HepG2 (cell line): ENCODE measurements around the gene ANKRD53. TPM values are rescaled to one million over a fixed set of nuclear protein-coding genes. Genes with fewer than 3 reads are reported as not detected.

Source experiments
- ATM ChIP-seq: fragments of 450-650 bp; IDR thresholded peaks from 2 replicates; pipeline ENCODE4 v1.7.1; 2017; ENCODE audit warnings: mild to moderate bottlenecking, borderline replicate concordance
- BCLAF1 ChIP-seq: fragments of 450-650 bp; IDR thresholded peaks from 2 replicates; pipeline ENCODE4 v1.6.1; 2017; ENCODE audit warnings: mild to moderate bottlenecking
- CENPX ChIP-seq: sonication (generic); formaldehyde crosslinking; IDR thresholded peaks from 2 replicates; pipeline ENCODE4 v1.9.0; 2021; ENCODE audit warnings: mild to moderate bottlenecking, missing genetic modification reagents, moderate library complexity
- ELF1 ChIP-seq: sonication (generic); formaldehyde crosslinking; IDR thresholded peaks from 2 replicates; pipeline ENCODE4 v1.4.0; 2020; ENCODE audit warnings: missing genetic modification reagents
- FOSL1 ChIP-seq: sonication (generic); formaldehyde crosslinking; IDR thresholded peaks from 2 replicates; pipeline ENCODE4 v1.9.0; 2021; ENCODE audit warnings: missing genetic modification reagents, borderline replicate concordance
- GRHL1 ChIP-seq: sonication (generic); formaldehyde crosslinking; conservative IDR thresholded peaks from 2 replicates; pipeline ENCODE4 v1.8.0; 2022; ENCODE audit warnings: missing genetic modification reagents
- MEF2D ChIP-seq: sonication (generic); formaldehyde crosslinking; IDR thresholded peaks from 2 replicates; pipeline ENCODE4 v1.5.1; 2020; ENCODE audit warnings: mild to moderate bottlenecking, missing genetic modification reagents
- NBN ChIP-seq: fragments of 450-650 bp; conservative IDR thresholded peaks from 2 replicates; pipeline ENCODE4 v1.6.1; 2017
- NCOA2 ChIP-seq: sonication (generic); formaldehyde crosslinking; IDR thresholded peaks from 2 replicates; pipeline ENCODE4 v1.8.0; 2022; ENCODE audit warnings: inconsistent platforms
- NFIB ChIP-seq: sonication (generic); formaldehyde crosslinking; IDR thresholded peaks from 2 replicates; pipeline ENCODE4 v1.9.0; 2021; ENCODE audit warnings: missing genetic modification reagents, mild to moderate bottlenecking, borderline replicate concordance
- SNAI1 ChIP-seq: sonication (generic); formaldehyde crosslinking; IDR thresholded peaks from 2 replicates; pipeline ENCODE4 v1.5.0; 2020; ENCODE audit warnings: mild to moderate bottlenecking, missing genetic modification reagents, borderline replicate concordance
- TBX2 ChIP-seq: sonication (generic); formaldehyde crosslinking; IDR thresholded peaks from 2 replicates; pipeline ENCODE4 v1.5.0; 2020; ENCODE audit warnings: missing genetic modification reagents, mild to moderate bottlenecking, borderline replicate concordance
- ZBTB7A ChIP-seq: sonication (generic); formaldehyde crosslinking; IDR thresholded peaks from 2 replicates; pipeline ENCODE4 v1.8.0; 2022; ENCODE audit warnings: mild to moderate bottlenecking, missing genetic modification reagents
- ZFP36L2 ChIP-seq: sonication (generic); formaldehyde crosslinking; IDR thresholded peaks from 2 replicates; pipeline ENCODE4 v1.4.0; 2020; ENCODE audit warnings: missing genetic modification reagents
- ZFP37 ChIP-seq: sonication (generic); formaldehyde crosslinking; IDR thresholded peaks from 2 replicates; pipeline ENCODE4 v1.4.0; 2020; ENCODE audit warnings: missing genetic modification reagents, borderline replicate concordance
- ZIK1 ChIP-seq: sonication (generic); formaldehyde crosslinking; IDR thresholded peaks from 2 replicates; pipeline ENCODE4 v1.5.0; 2020; ENCODE audit warnings: mild to moderate bottlenecking, low read depth, missing genetic modification reagents, borderline replicate concordance
- ZNF143 ChIP-seq: sonication (generic); formaldehyde crosslinking; IDR thresholded peaks from 2 replicates; pipeline ENCODE4 v1.4.0; 2020; ENCODE audit warnings: missing genetic modification reagents
- ZNF337 ChIP-seq: sonication (generic); formaldehyde crosslinking; IDR thresholded peaks from 2 replicates; pipeline ENCODE4 v1.5.1; 2020; ENCODE audit warnings: missing genetic modification reagents, low read depth, mild to moderate bottlenecking, borderline replicate concordance
- ZNF367 ChIP-seq: sonication (generic); formaldehyde crosslinking; IDR thresholded peaks from 2 replicates; pipeline ENCODE4 v1.4.0; 2020; ENCODE audit warnings: missing genetic modification reagents, borderline replicate concordance
- ZNF790 ChIP-seq: sonication (generic); formaldehyde crosslinking; IDR thresholded peaks from 2 replicates; pipeline ENCODE4 v1.8.0; 2022; ENCODE audit warnings: missing genetic modification reagents, mild to moderate bottlenecking, borderline replicate concordance
- ZSCAN21 ChIP-seq: sonication (generic); formaldehyde crosslinking; IDR thresholded peaks from 2 replicates; pipeline ENCODE4 v1.8.0; 2022; ENCODE audit warnings: mild to moderate bottlenecking, missing genetic modification reagents, moderate library complexity, borderline replicate concordance
- polyA plus RNA-seq, 8 experiments: library from polyadenylated mRNA; depleted of rRNA in 3 of 8; stranded (reverse) in 7 of 8; unstranded in 1 of 8; fragments of >200 nt; fragmentation: Illumina TruSeq in 4 of 8; extraction: Trizol in 4 of 8; gene quantifications; 2 replicates each; pipeline versions ENCODE4 v1.2.1 to v1.2.3, GENCODE V29; 2011 to 2016; ENCODE audit warnings: low read depth in 4 of 8, missing spikeins in 1 of 8, mixed read lengths in 1 of 8; ENCODE audit not compliant: insufficient read depth in 1 of 8
- total RNA-seq, 5 experiments: library from RNA; depleted of rRNA; stranded (reverse); fragments of >200 nt; fragmentation: Illumina TruSeq; extraction: Trizol; gene quantifications; 2 replicates each; pipeline ENCODE4 v1.2.3, GENCODE V29; 2016; ENCODE audit warnings: low read depth in 1 of 5
- TF ChIP-seq, protein P1 (sequence below): sonication (generic); formaldehyde crosslinking; IDR thresholded peaks from 2 replicates; pipeline ENCODE4 v1.5.0; 2020; ENCODE audit warnings: missing genetic modification reagents
- TF ChIP-seq, protein P2 (sequence below): sonication (generic); formaldehyde crosslinking; conservative IDR thresholded peaks from 2 replicates; pipeline ENCODE4 v1.4.0; 2020; ENCODE audit warnings: missing genetic modification reagents

ANKRD53 gene
- total and polyA plus RNA-seq, 2 of the 13 experiments (the other 11 are each of a cell fraction or from before 2014, with no cell fraction given): 0.15 TPM; not detected in 1

- TF ChIP-seq, protein P1, sequence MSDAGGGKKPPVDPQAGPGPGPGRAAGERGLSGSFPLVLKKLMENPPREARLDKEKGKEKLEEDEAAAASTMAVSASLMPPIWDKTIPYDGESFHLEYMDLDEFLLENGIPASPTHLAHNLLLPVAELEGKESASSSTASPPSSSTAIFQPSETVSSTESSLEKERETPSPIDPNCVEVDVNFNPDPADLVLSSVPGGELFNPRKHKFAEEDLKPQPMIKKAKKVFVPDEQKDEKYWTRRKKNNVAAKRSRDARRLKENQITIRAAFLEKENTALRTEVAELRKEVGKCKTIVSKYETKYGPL (CRISPR knock-in tag): no peak
- TF ChIP-seq ZNF367: 0 out of 2 replicates have a peak, but pooled peaks have one; percentile 69
- 0 out of 2 replicates have a peak, but pooled peaks have one; percentile 10 for TF ChIP-seq ZBTB7A (CRISPR knock-in tag)
- TF ChIP-seq, protein P2, sequence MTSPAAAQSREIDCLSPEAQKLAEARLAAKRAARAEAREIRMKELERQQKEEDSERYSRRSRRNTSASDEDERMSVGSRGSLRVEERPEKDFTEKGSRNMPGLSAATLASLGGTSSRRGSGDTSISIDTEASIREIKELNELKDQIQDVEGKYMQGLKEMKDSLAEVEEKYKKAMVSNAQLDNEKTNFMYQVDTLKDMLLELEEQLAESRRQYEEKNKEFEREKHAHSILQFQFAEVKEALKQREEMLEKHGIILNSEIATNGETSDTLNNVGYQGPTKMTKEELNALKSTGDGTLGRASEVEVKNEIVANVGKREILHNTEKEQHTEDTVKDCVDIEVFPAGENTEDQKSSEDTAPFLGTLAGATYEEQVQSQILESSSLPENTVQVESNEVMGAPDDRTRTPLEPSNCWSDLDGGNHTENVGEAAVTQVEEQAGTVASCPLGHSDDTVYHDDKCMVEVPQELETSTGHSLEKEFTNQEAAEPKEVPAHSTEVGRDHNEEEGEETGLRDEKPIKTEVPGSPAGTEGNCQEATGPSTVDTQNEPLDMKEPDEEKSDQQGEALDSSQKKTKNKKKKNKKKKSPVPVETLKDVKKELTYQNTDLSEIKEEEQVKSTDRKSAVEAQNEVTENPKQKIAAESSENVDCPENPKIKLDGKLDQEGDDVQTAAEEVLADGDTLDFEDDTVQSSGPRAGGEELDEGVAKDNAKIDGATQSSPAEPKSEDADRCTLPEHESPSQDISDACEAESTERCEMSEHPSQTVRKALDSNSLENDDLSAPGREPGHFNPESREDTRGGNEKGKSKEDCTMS (CRISPR knock-in tag): no peak
- no peak for TF ChIP-seq ATM
- no peak for TF ChIP-seq ZFP37 (CRISPR knock-in tag)
- TF ChIP-seq GRHL1 (CRISPR knock-in tag): no peak
- no peak for TF ChIP-seq ZNF143 (CRISPR knock-in tag)
- no peak for TF ChIP-seq ZNF337
- TF ChIP-seq TBX2 (CRISPR knock-in tag): peak; percentile 38; the same call in 1 of the 2 replicates
- no peak for TF ChIP-seq NCOA2 (CRISPR knock-in tag)
- no peak for TF ChIP-seq ZNF790 (CRISPR knock-in tag)
- TF ChIP-seq SNAI1: no peak
- no peak for TF ChIP-seq CENPX
- no peak for TF ChIP-seq BCLAF1
- TF ChIP-seq ELF1: no peak
- peak; percentile 45; the same call in 1 of the 2 replicates for TF ChIP-seq MEF2D (CRISPR knock-in tag)
- TF ChIP-seq NBN: no peak
- TF ChIP-seq ZSCAN21 (CRISPR knock-in tag): no peak
- no peak for TF ChIP-seq NFIB (CRISPR knock-in tag)
- no peak for TF ChIP-seq ZIK1 (CRISPR knock-in tag)
- TF ChIP-seq FOSL1: 0 out of 2 replicates have a peak, but pooled peaks have one; percentile 23
- no peak for TF ChIP-seq ZFP36L2 (CRISPR knock-in tag)
Measured at GRCh38 chr2:70994009-70994698, 15.7 kb downstream of the ANKRD53 start (continued).
